GM18858 (cell line): ENCODE results near the gene WSCD2.
"Not testable (repeated sequence)": the region's sequence is repeated elsewhere in the genome, so short reads cannot be mapped to it uniquely, and the experiment has no call there.

Source experiments
- ATAC-seq: cut with Tn5 transposase; IDR thresholded peaks from one replicate; pipeline ENCODE4 v1.9.1; 2021; ENCODE audit not compliant: unreplicated experiment

WSCD2 gene

GRCh38 chr12:108193493-108193892, 64.4 kb downstream of the WSCD2 start:
- ATAC-seq: no peak

GRCh38 chr12:108193917-108194316, 64.8 kb downstream of the WSCD2 start:
- ATAC-seq: no peak

DNA sequence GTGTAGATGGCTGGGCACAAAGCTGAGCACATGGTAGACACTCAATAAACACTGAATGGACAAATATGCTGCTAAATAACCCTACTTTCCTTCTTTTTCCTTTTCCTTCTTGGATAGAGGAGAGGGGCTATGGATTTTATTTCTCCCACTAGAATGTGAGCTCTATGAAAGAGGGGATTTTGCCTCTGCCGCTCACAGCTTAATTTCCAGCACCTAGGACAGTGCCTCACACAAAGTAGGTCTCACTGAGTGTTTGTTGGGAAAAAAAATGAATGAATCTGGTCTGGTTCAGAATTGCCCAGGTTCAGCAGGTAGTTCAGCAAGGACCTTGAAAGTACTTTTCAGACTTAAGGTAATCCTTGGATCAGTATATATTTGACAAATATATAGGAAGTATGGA, 65.5 kb downstream of the WSCD2 start:
- no peak for ATAC-seq

GRCh38 chr12:108196319-108196718, 67.2 kb downstream of the WSCD2 start:
- no peak for ATAC-seq

- no peak for ATAC-seq
Observed at GRCh38 chr12:108196921-108197320, 67.8 kb downstream of the WSCD2 start.

GRCh38 chr12:108198043-108198442, 69.0 kb downstream of the WSCD2 start:
- ATAC-seq: no peak

GRCh38 chr12:108199106-108199505, 70.0 kb downstream of the WSCD2 start:
- ATAC-seq: no peak

- ATAC-seq: no peak
Observed at GRCh38 chr12:108201808-108202207, 72.7 kb downstream of the WSCD2 start.

DNA sequence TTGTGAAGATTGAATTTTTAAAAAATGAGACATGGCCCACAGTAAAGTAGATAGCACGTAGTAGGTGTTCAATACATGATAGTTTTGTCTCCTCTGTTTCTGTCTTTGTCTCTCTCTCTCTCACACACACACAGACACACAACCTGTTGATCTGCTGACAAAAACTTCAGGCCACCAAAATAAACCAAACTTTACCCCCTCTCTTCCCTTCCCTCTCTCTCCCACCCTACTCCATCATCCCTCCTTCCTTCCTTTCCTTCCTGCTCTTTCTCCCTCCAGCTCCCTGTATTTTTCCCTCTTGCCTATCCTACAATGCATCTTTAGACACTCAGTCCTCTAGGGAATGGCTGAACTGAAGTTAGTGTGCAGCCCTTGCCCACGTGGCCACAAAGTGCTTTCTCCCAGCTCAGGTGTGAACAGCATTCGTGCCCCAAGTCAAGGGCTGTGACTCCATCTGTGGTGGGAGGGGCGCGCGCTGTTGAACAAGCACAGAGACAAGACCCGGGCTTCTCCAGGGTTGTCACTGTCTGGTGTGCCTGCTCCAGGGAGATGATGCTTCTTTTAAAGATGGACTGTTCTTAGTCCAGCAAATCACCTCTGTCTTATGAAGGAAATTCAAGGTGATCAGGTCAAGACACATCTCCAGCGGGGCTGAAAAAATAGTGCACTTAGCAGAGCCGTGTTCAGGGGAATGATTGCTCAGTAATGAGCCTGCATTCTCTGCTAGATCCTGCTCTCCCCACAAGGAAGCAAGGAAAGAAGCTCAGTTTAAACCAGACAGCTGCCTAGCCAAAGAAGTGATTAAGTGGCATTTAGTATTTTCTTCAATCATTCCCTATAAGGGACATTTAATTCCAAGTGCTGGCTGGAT, 75.3 kb downstream of the WSCD2 start:
- no peak for ATAC-seq

DNA sequence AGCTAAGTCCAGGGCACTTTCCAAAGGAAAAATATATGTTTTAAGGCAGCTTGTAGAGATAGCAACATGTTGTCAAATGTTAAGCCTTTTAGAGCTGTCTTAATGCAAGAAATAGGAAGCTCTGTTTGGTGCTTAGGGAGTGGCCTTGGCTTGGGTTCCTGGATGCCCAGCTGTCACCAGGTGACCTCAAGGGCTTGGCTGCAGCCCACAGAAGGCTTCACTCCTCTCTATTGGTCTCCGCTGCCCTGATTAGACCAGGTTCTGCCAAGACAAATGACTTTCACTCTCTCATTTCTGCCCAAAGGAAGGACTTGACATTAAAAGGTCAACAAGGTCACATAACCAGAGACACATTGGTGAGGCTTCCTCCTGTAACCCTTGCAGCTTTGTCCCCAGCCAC, 76.8 kb downstream of the WSCD2 start:
- ATAC-seq: no peak

DNA sequence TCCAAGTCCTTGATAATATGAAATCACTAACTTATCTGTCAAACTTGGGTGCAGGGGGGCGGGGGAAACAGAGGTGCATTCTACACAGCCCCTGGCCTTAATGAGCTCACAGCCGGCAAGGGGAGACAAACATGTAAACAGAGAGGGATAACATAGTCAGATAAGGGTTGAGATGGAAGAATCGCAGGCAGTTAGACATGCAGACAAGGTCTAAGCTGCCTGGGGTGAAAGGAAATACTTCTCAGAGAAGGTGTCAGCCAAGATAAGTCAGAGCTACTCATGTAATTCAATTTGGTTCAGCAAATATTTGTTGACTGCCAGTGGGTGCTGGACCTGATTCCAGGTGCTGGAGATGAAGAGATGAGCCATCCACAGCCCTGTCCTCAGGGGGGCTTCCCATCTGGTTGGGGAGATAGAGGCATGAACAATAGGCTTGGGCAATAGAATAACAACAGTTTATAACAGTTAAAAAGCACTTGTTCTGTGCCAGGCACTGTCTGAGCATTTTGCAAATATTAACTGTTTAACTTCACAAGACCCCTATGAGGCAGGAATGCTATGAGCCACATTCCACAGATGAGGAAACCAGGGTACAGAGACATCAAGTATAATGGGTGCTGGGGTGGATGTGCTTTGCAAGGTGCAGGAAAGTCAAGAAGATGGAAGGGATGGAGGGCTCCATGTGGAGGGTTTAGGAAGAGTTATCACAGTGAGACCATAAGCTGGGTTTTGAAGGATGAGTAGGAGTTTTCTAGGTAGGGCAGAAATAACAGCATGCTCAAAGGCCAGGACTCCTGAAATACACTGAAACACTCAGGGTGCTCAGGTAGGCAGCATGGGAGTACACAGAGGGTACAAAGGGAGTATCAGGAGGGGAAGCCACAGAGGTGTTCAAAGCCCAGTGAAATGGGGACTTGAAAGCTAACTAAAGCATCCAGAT, 79.0 kb downstream of the WSCD2 start:
- ATAC-seq: no peak

DNA sequence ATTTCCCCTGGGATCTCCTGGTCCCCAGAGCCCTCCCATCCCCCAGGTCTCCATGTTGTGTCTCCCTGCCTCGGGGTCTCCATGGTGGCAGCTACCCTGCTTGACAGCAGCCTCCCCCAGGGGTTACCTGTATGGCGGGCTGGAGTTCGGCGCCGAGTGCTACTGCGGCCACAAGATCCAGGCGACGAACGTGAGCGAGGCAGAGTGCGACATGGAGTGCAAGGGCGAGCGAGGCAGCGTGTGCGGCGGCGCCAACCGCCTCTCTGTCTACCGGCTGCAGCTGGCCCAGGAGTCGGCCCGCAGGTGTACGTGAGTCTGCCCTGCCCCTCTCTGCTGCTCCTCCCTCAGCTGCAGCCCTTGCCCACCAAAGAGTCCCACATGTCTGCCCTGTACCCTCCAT, 80.9 kb downstream of the WSCD2 start:
- ATAC-seq: no peak

DNA sequence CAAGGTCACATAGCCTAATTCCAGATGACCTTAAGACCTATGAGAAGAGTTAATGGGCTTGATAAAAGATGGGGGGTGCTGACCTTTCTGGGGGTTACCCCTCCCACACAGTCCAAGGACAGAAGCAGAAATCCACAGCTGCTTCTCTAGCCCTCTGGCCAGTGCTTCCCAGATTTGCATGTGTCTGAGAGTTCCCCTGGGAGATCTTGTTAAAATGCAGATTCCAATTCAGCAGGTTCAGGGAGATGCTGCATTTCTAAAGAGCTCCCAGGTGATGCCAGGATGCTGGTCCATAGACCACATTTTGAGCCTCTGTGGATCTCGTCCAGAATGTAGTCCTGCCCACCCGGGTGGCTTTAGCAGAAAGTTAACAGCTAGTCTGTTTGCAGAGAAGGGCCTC, 82.1 kb downstream of the WSCD2 start:
- no peak for ATAC-seq

GRCh38 chr12:108213871-108214445, 84.9 kb downstream of the WSCD2 start:
- ATAC-seq: no peak

GRCh38 chr12:108214486-108214885, 85.4 kb downstream of the WSCD2 start:
- no peak for ATAC-seq

GRCh38 chr12:108215458-108215857, 86.4 kb downstream of the WSCD2 start:
- ATAC-seq: no peak

DNA sequence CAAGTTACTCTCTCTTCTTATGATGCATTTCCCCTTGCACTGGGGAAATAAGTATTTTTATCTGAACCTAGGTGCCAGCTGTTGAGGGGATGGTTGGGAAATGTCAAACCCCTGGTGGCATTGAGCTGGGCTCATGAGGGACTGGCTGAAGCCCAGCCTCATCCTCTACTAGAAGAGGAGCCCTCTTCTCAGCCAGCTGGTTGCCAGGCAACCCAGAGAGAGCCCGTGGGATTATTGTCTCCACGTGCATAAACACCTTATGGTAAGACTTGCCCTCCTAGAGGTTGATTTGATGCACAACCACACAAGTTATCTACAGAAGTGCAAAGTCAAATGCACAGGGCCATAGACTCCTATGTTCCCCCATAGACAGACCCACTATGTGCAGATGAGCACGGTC, 89.8 kb downstream of the WSCD2 start:
- ATAC-seq: no peak

DNA sequence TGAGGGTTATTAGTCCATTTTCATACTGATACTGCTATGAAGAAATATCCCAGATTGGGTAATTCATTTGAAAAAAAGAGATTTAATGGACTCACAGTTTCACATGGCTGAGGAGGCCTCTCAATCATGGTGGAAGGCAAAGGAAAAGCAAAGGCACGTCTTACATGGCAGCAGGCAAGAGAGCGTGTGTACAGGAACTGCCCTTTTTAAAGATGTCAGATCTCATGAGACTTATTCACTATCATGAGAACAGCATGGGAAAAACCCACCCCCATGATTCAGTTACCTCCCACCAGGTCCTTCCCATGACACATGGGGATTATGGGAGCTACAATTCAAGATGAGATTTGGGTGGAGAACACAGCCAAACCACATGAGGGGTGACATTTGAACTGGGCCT, 96.0 kb downstream of the WSCD2 start:
- ATAC-seq: not testable (repeated sequence)

DNA sequence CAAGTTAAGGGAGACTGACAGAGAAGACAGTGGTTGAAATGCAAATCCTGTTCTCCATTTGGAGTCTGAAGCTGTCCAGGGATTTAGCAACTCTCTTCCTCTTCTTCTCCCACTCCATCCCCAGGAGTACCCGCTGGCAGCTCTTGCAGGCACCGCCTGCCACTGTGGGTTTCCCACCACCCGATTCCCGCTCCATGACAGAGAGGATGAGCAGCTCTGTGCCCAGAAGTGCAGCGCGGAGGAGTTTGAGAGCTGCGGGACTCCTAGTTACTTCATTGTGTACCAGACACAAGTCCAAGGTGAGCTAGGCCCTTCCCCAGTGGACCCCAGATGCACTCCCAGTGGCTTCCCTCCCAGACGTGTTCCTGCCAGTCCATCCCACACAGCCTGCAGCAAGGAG, 97.8 kb downstream of the WSCD2 start:
- no peak for ATAC-seq

- ATAC-seq: no peak
Observed at GRCh38 chr12:108228746-108229145, 99.7 kb downstream of the WSCD2 start.

GRCh38 chr12:108231109-108231905, 102.2 kb downstream of the WSCD2 start:
- no peak for ATAC-seq
